ENCODE measurements around the gene OR4N5. TPM values are rescaled to one million over a fixed set of nuclear protein-coding genes. Genes with fewer than 3 reads are reported as not detected.
A peak's percentile ranks its signal among the peaks of the same experiment; 100 is the strongest.
"Not testable (repeated sequence)": the region's sequence is repeated elsewhere in the genome, so short reads cannot be mapped to it uniquely, and the experiment has no call there.

Gene OR4N5
- total RNA-seq = not detected
- long read RNA-seq = 0 reads

DNA sequence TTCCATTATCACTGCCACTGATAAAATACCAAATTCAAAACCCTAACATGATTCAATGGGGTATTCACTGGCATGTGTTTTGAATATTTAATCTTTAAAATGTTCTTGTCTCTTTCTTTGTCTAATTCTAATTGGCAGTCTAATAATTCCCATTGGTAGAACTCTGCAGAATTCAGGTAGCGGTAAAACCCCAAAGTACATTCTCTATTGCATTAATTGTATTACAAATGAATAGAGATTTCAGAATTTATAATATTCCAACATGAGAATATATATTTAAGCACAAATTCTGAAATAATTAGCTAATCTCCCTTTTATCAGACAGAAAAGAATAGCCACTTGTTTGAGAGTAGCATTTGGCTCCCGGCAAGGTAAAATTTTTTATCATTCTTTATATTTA lies at the start of gene OR4N5:
TSS of gene OR4N5 (plus strand) at position 301 of the 400 bp plus-strand sequence. CDS start 4,916 bp downstream, outside the sequence.
- intact Hi-C loops (cut with DNase I) = no loop called here
- no peak for ATAC-seq (ENCODE audit: poor library complexity)
- DNase-seq = no peak

DNA sequence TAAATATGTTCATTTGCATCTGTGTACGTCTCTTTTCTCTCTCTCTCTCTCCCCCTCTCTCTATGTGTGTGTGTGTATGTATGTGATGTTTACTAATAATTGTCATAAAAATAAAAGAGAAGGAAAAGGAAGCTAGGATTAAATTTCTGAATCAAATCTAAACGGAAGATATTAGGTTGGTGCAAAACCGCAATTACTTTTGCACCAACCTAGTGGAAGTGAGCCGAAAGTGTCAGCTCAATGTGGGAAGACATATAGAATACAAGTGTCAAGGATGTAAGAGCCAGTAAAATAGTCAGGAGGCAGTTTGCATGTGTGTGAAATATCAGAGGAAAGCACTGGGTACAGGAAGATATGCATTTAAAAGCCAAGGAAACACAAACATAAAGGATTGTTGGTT lies 46.6 kb upstream of the OR4N5 start:
- intact Hi-C loops (cut with DNase I) = no loop called here
- DNase-seq = no peak
- no peak for ATAC-seq (ENCODE audit: poor library complexity)

DNA sequence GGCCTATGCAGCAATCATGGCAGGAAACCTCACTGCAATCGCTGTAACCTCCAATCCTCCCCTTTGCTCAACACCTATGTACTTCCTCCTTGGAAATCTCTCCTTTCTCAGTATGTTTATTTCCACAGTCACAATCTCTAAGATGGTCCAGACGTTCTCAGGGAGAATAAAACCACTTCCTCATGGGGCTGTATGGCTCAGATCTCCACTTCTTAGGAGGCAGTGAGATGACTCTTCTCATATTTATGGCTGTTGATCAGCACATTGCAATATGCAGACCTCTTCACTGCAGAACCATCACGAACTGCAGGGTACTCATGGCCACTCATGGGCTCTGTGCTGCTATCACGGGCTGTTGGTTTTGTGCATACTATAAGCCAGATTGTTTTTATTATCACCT lies 45.2 kb upstream of the OR4N5 start:
- DNase-seq (no peak), ATAC-seq (ENCODE audit: poor library complexity) (no peak)
- intact Hi-C loops (cut with DNase I) = no loop called here

- intact Hi-C loops (cut with DNase I); ATAC-seq (ENCODE audit: poor library complexity); DNase-seq: not testable (repeated sequence)
Measured at GRCh38 chr14:20098926-20099770, 39.5 kb upstream of the OR4N5 start.

- ATAC-seq (ENCODE audit: poor library complexity) = no peak
- intact Hi-C loops (cut with DNase I) = no loop called here
Measured at GRCh38 chr14:20110438-20110837, 28.2 kb upstream of the OR4N5 start, which contains the start of gene OR4K17. Gene OR4K17, plus strand, starts transcription at chr14:20110739. Its CDS starts 6,761 bp downstream, at chr14:20117500.

DNA sequence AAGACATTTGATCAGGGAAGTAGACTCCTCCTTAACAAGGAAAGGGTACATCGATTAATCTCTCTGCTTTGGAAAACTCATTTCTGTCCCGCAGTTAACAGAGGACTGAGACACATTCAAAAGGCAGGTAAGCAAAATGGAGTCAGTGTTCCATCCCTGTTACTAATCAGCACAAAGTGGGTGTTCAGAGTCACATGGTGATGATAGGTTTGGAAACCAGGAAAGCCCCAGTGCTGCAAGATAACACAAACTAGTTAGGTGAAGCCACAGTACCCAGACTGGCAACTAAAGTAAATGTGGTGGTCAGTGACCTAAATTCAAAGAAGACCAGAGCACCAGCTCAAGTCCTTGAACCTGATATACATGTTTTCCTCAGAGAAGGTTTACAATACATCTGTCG lies 26.3 kb upstream of the OR4N5 start:
- DNase-seq = no peak
- intact Hi-C loops (cut with DNase I) = no loop called here
- ATAC-seq (ENCODE audit: poor library complexity) = no peak

More at GRCh38 chr14:20110438-20110837, 28.2 kb upstream of the OR4N5 start, which contains the start of gene OR4K17:
- DNase-seq = no peak

DNA sequence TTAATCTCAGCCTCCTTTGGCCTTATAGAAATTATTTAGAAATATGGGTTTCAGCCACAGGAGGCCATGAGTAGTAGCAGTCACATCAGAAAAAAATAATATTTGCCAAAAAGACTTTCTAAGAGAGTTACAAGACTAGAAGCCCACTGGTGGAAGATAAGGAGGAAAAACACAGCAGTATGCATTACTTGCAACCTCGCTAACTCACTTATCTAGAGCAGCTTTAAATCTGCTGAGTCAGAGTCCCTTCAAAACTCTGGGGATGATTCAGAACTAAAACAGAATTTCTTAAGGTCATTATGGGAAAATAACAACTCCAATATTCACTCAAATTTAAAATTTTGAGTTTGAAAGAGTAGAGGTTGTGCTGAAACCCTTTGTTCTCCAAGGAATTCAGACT lies 21.9 kb upstream of the OR4N5 start:
- no peak for ATAC-seq (ENCODE audit: poor library complexity)
- intact Hi-C loops (cut with DNase I) = no loop called here
- no peak for DNase-seq

- DNase-seq (no peak), ATAC-seq (ENCODE audit: poor library complexity) (no peak)
- intact Hi-C loops (cut with DNase I) = no loop called here
Measured at GRCh38 chr14:20118795-20119194, 19.8 kb upstream of the OR4N5 start.

GRCh38 chr14:20143911-20144310 lies 5.3 kb downstream of the OR4N5 start:
- ATAC-seq (ENCODE audit: poor library complexity) (no peak), DNase-seq (no peak)
- intact Hi-C loops (cut with DNase I) = no loop called here

DNA sequence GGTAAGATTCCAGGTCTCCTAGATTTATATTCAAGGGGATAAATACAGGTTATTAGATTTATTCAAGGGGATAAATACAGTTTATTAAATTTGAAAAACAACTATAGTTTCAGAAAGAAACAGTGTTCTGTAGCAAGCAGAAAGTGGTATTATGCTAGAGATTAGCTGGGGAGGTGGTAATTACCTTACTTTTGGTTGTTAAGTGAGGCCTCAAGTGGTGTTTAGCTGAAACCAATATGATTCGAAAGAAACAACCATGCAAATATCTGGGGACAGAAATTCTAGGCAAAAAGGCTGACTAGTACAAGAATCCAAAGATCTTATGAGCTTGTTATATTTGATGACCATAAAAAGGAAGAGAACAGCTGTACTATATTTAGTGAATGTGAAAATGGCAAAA lies 6.2 kb downstream of the OR4N5 start:
- intact Hi-C loops (cut with DNase I) = no loop called here
- ATAC-seq (ENCODE audit: poor library complexity) = no peak
- no peak for DNase-seq

DNA sequence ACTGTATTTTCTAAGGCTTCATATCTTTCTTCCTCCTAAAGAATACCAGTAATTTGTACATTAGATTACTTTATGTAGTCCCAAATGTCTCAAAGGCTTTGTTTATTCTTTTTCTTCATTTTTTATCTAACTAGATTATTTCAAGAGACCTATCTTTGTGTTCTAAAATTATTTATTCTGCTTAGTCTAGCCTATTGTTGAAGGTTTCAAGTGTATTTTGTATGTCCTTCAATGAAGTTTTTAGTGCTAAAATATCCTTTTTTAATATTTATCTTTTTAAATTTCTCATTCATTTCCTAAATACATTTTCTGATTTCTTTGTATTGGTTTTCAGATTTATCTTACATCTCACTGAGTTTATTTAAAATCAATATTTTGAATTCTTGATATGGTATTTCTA lies 25.8 kb downstream of the OR4N5 start:
- ATAC-seq (ENCODE audit: poor library complexity) (no peak), DNase-seq (no peak)
- intact Hi-C loops (cut with DNase I) = no loop called here

DNA sequence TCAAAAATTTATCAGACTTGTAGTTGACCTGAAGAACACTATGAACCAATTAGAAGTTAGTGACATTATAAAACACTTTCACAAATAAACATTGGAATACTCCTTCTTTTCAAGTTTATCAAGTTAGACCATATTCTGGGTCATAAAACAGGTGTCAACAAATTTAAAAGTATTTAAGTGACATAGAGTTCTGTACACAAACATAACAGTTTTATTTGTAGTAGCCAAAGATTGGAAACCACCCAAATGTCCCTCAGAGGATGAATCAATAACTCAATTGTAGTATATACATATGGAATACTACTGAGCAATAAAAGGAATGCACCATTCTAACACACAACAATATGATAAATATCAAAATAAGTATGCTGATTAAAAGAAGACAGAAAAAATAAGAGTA lies 28.5 kb downstream of the OR4N5 start:
- intact Hi-C loops (cut with DNase I) = no loop called here
- ATAC-seq (ENCODE audit: poor library complexity) (no peak), DNase-seq (no peak)

GRCh38 chr14:20169852-20170251 lies 31.2 kb downstream of the OR4N5 start:
- ATAC-seq (ENCODE audit: poor library complexity); intact Hi-C loops (cut with DNase I); DNase-seq: not testable (repeated sequence)

DNA sequence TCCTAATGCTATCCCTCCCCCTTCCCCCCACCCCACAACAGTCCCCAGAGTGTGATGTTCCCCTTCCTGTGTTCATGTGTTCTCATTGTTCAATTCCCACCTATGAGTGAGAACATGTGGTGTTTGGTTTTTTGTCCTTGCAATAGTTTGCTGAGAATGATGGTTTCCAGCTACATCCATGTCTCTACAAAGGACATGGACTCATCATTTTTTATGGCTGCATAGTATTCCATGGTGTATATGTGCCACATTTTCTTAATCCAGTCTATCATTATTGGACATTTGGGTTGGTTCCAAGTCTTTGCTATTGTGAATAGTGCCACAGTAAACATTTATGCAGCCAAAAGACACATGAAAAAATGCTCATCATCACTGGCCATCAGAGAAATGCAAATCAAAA lies 35.6 kb downstream of the OR4N5 start:
- intact Hi-C loops (cut with DNase I); DNase-seq; ATAC-seq (ENCODE audit: poor library complexity): not testable (repeated sequence)

GRCh38 chr14:20176330-20176729 lies 37.7 kb downstream of the OR4N5 start:
- ATAC-seq (ENCODE audit: poor library complexity) = no peak
- DNase-seq = no peak
- intact Hi-C loops (cut with DNase I) = no loop called here

- intact Hi-C loops (cut with DNase I) = no loop called here
- DNase-seq (no peak), ATAC-seq (ENCODE audit: poor library complexity) (no peak)
Measured at GRCh38 chr14:20177433-20177974, 38.9 kb downstream of the OR4N5 start.

- peak; percentile 41 for DNase-seq
- intact Hi-C loops (cut with DNase I) = no loop called here
- ATAC-seq (ENCODE audit: poor library complexity) = peak; percentile 75
Measured at GRCh38 chr14:20179218-20179617, 40.6 kb downstream of the OR4N5 start.

DNA sequence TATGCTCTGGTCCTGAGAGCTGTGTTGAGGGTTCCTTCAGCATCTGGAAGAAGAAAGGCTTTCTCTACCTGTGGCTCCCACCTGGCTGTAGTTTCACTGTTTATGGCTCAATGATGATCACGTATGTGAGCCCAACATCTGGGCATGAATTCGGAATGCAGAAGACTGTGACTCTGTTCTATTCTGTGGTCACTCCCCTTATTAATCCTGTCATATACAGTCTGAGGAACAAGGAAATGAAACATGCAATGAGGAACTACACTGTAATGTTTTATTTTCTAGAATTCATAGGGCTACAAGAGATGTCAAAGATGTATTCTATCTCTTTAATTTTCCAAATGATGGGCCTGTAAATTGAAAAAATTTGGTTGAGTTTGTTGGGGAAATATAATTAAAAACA lies 41.3 kb downstream of the OR4N5 start:
- ATAC-seq (ENCODE audit: poor library complexity) (peak; percentile 75), DNase-seq (no peak)
- intact Hi-C loops (cut with DNase I) = no loop called here

- ATAC-seq (ENCODE audit: poor library complexity) (peak; percentile 29), DNase-seq (no peak)
- intact Hi-C loops (cut with DNase I) = no loop called here
Measured at GRCh38 chr14:20180486-20180885, 41.9 kb downstream of the OR4N5 start.

- DNase-seq (no peak), ATAC-seq (ENCODE audit: poor library complexity) (no peak)
- intact Hi-C loops (cut with DNase I) = no loop called here
Measured at GRCh38 chr14:20184181-20184580, 45.6 kb downstream of the OR4N5 start.

All from Right ventricle myocardium superior (tissue), 1 donor.